H1 (cell line): ENCODE data around the gene RTKN.

ENCODE experiments used
- CEBPB ChIP-seq: IDR thresholded peaks from 2 replicates; pipeline ENCODE4 v1.6.1; 2012; ENCODE audit warnings: low read depth, low read length
- SIX5 ChIP-seq: IDR thresholded peaks from 2 replicates; pipeline ENCODE4 v1.6.1; 2011; ENCODE audit warnings: mild to moderate bottlenecking, low read depth, low read length

DNA sequence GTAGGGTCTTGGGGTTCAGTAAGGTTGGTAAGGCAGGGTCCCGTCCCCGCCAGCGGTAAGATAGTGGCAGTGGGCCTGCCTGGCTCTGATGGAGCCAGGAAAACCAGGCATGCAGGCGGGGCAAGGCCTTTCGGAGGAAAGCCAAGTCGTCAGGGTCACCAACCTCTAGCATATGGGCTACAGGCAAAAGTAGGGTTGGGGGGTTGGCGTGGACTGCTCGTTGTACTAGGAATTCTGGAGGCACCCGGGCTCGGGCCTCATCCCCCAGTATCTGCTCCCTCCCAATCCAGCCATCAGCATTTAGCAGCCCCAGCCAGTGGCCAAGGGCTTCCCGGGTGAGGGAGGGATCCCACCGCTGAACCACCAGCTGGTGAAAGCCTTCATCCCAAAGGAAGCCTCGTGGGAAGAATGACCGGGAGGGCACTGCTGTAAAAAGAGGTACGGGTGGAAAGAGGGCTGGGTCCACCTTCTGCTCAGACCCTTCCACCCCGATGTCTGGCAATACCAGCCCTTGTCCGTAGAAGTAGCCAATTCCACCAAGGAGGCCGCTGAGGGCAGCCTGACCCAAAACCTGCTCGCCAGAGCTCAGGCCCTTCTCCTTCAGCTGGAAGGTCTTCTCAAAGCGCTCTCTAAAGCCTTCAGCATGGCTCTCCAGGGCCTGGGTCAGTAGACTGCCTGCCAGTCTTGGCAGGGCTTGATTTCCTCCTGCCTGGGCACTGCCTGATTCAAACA is 20.5 kb upstream of the RTKN start:
- TF ChIP-seq SIX5 (no peak), CEBPB (no peak)
